MM.1S (cell line): ENCODE results near the gene KANK2.

Experiments used
- CTCF ChIP-seq: fragments of 300-600 bp; sonication (generic); IDR thresholded peaks from 2 replicates; pipeline ENCODE4 v1.5.1; 2016; ENCODE audit warnings: antibody characterized with exemption, low read length, mixed read lengths
- EZH2 ChIP-seq: fragments of 300-600 bp; sonication (generic); optimal IDR thresholded peaks from 2 replicates; pipeline ENCODE3; 2017; ENCODE audit warnings: low read depth, mild to moderate bottlenecking, antibody characterized with exemption, low read length, mixed read lengths
- EZH2phosphoT487 ChIP-seq: fragments of 300-600 bp; sonication (generic); IDR thresholded peaks from 2 replicates; pipeline ENCODE4 v1.6.1; 2018; ENCODE audit warnings: antibody characterized with exemption, low read length

- no peak for TF ChIP-seq CTCF
- no peak for TF ChIP-seq EZH2phosphoT487
- no peak for TF ChIP-seq EZH2
These were observed 23.8 kb upstream of the KANK2 start for GRCh38 chr19:11221082-11221598.
